DMS 273 (cell line): ENCODE measurements around the gene NGB.

Experiments
- DNase-seq: peaks from one replicate; lab custom pipeline; 2025; ENCODE audit not compliant: unreplicated experiment; lab: John Stamatoyannopoulos, UW

Gene NGB

GRCh38 chr14:77265561-77266335, 5.3 kb downstream of the NGB start:
- DNase-seq, result peak; percentile 93

GRCh38 chr14:77265187-77265515, 5.9 kb downstream of the NGB start:
- no peak for DNase-seq

GRCh38 chr14:77264466-77265186, 6.4 kb downstream of the NGB start:
- peak; percentile 89 for DNase-seq

- DNase-seq, result peak; percentile 66
Measured at GRCh38 chr14:77260631-77261030, 10.4 kb downstream of the NGB start.

GRCh38 chr14:77260199-77260598, 10.8 kb downstream of the NGB start:
- no peak for DNase-seq

- DNase-seq, result no peak
Measured at GRCh38 chr14:77259025-77259715, 11.8 kb downstream of the NGB start.

GRCh38 chr14:77258566-77258965, 12.4 kb downstream of the NGB start:
- DNase-seq, result no peak

GRCh38 chr14:77257700-77258099, 13.3 kb downstream of the NGB start:
- DNase-seq, result no peak

GRCh38 chr14:77256694-77257093, 14.3 kb downstream of the NGB start:
- DNase-seq, result no peak

GRCh38 chr14:77253333-77254190, 17.4 kb downstream of the NGB start:
- DNase-seq, result no peak

- no peak for DNase-seq
Measured at GRCh38 chr14:77251870-77252269, 19.1 kb downstream of the NGB start.

GRCh38 chr14:77250927-77251326, 20.1 kb downstream of the NGB start:
- DNase-seq, result no peak

- no peak for DNase-seq
Measured at GRCh38 chr14:77249286-77249685, 21.7 kb downstream of the NGB start.

GRCh38 chr14:77248666-77249065, 22.3 kb downstream of the NGB start:
- no peak for DNase-seq

- no peak for DNase-seq
Measured at GRCh38 chr14:77246784-77247183, 24.2 kb downstream of the NGB start.

- DNase-seq, result no peak
Measured at GRCh38 chr14:77245820-77246219, 25.2 kb downstream of the NGB start.

- DNase-seq, result no peak
Measured at GRCh38 chr14:77243853-77244252, 27.2 kb downstream of the NGB start.

- DNase-seq, result no peak
Measured at GRCh38 chr14:77242752-77243151, 28.3 kb downstream of the NGB start.

- DNase-seq, result no peak
Measured at GRCh38 chr14:77241955-77242354, 29.1 kb downstream of the NGB start.

- DNase-seq, result peak; percentile 86
Measured at GRCh38 chr14:77240336-77240915, 30.6 kb downstream of the NGB start.

GRCh38 chr14:77239412-77239811, 31.6 kb downstream of the NGB start:
- no peak for DNase-seq
